HL-60 (cell line): ENCODE results near the gene KLHL28.

Experiments used
- GABPA ChIP-seq: IDR thresholded peaks from 2 replicates; pipeline ENCODE4 v1.6.1; 2012; ENCODE audit warnings: low read depth
- POLR2AphosphoS5 ChIP-seq: IDR thresholded peaks from 2 replicates; pipeline ENCODE4 v1.6.1; 2012; ENCODE audit warnings: low read depth
- SPI1 ChIP-seq: IDR thresholded peaks from 2 replicates; pipeline ENCODE4 v1.6.1; 2012; ENCODE audit warnings: low read depth, mild to moderate bottlenecking, borderline replicate concordance
- TF ChIP-seq, protein P1 (sequence below): IDR thresholded peaks from one replicate; pipeline ENCODE4 v1.5.1; 2011; ENCODE audit warnings: low read length, control low read depth, inconsistent platforms; ENCODE audit not compliant: insufficient read depth
- TF ChIP-seq, protein P2 (sequence below): IDR thresholded peaks from 2 replicates; pipeline ENCODE4 v1.6.1; 2012; ENCODE audit warnings: low read depth; ENCODE audit not compliant: insufficient replicate concordance

DNA sequence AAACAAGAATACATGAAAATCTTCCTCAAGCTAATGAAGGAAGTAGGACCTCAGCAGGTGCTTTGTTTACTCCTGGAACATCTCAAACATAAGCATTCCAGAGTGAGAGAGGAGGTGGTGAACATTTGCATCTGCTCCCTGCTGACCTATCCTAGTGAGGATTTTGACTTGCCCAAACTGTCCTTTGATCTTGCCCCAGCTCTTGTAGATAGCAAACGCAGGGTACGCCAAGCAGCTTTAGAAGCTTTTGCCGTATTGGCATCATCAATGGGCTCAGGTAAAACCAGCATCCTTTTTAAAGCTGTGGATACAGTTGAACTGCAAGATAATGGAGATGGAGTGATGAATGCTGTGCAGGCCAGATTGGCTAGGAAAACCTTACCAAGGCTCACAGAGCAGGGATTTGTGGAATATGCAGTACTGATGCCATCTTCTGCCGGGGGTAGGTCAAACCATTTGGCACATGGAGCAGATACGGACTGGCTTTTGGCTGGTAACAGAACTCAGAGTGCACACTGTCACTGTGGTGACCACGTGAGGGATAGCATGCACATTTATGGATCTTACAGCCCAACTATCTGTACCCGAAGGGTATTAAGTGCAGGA, 2.1 kb upstream of the KLHL28 start:
- TF ChIP-seq, protein P1, sequence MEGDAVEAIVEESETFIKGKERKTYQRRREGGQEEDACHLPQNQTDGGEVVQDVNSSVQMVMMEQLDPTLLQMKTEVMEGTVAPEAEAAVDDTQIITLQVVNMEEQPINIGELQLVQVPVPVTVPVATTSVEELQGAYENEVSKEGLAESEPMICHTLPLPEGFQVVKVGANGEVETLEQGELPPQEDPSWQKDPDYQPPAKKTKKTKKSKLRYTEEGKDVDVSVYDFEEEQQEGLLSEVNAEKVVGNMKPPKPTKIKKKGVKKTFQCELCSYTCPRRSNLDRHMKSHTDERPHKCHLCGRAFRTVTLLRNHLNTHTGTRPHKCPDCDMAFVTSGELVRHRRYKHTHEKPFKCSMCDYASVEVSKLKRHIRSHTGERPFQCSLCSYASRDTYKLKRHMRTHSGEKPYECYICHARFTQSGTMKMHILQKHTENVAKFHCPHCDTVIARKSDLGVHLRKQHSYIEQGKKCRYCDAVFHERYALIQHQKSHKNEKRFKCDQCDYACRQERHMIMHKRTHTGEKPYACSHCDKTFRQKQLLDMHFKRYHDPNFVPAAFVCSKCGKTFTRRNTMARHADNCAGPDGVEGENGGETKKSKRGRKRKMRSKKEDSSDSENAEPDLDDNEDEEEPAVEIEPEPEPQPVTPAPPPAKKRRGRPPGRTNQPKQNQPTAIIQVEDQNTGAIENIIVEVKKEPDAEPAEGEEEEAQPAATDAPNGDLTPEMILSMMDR, result no peak
- no peak for TF ChIP-seq GABPA
- TF ChIP-seq, protein P2, sequence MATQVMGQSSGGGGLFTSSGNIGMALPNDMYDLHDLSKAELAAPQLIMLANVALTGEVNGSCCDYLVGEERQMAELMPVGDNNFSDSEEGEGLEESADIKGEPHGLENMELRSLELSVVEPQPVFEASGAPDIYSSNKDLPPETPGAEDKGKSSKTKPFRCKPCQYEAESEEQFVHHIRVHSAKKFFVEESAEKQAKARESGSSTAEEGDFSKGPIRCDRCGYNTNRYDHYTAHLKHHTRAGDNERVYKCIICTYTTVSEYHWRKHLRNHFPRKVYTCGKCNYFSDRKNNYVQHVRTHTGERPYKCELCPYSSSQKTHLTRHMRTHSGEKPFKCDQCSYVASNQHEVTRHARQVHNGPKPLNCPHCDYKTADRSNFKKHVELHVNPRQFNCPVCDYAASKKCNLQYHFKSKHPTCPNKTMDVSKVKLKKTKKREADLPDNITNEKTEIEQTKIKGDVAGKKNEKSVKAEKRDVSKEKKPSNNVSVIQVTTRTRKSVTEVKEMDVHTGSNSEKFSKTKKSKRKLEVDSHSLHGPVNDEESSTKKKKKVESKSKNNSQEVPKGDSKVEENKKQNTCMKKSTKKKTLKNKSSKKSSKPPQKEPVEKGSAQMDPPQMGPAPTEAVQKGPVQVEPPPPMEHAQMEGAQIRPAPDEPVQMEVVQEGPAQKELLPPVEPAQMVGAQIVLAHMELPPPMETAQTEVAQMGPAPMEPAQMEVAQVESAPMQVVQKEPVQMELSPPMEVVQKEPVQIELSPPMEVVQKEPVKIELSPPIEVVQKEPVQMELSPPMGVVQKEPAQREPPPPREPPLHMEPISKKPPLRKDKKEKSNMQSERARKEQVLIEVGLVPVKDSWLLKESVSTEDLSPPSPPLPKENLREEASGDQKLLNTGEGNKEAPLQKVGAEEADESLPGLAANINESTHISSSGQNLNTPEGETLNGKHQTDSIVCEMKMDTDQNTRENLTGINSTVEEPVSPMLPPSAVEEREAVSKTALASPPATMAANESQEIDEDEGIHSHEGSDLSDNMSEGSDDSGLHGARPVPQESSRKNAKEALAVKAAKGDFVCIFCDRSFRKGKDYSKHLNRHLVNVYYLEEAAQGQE, result no peak
- no peak for TF ChIP-seq POLR2AphosphoS5
- no peak for TF ChIP-seq SPI1
